HepG2 (cell line): ENCODE data around the gene RPS8. TPM values are rescaled to one million over a fixed set of nuclear protein-coding genes. Genes with fewer than 3 reads are reported as not detected.

Experiments
- CHCHD3 ChIP-seq: sonication (generic); formaldehyde crosslinking; IDR thresholded peaks from 2 replicates; pipeline ENCODE4 v1.8.0; 2022; ENCODE audit warnings: mild to moderate bottlenecking, missing genetic modification reagents, moderate library complexity
- HNF1A ChIP-seq, 2 experiments: sonication (generic) in 1 of 2; formaldehyde crosslinking in 1 of 2; IDR thresholded peaks; 2 replicates each; pipeline versions ENCODE4 v1.4.0 to v1.6.1; 2016 to 2020; ENCODE audit warnings: borderline replicate concordance in 1 of 2, low read depth in 1 of 2, mild to moderate bottlenecking in 1 of 2, missing genetic modification reagents in 1 of 2
- KAT8 ChIP-seq: IDR thresholded peaks from 2 replicates; pipeline ENCODE4 v1.6.1; 2016; ENCODE audit warnings: missing genetic modification reagents, missing compliant biosample characterization
- MZF1 ChIP-seq: sonication (generic); formaldehyde crosslinking; IDR thresholded peaks from 2 replicates; pipeline ENCODE4 v1.8.1; 2023; ENCODE audit warnings: mild to moderate bottlenecking, missing genetic modification reagents, borderline replicate concordance
- NCOA1 ChIP-seq: sonication (generic); formaldehyde crosslinking; IDR thresholded peaks from 2 replicates; pipeline ENCODE4 v1.9.0; 2021; ENCODE audit warnings: missing genetic modification reagents
- PCBP1 ChIP-seq: fragments of 200-400 bp; formaldehyde crosslinking; IDR thresholded peaks from 2 replicates; pipeline ENCODE4 v1.6.1; 2017; ENCODE audit warnings: mild to moderate bottlenecking, low read depth, low read length, borderline replicate concordance
- PPARG ChIP-seq: conservative IDR thresholded peaks from 2 replicates; pipeline ENCODE4 v1.6.1; 2016; ENCODE audit warnings: missing biosample characterization, missing genetic modification reagents
- SAP130 ChIP-seq: IDR thresholded peaks from 2 replicates; pipeline ENCODE4 v1.6.1; 2016; ENCODE audit warnings: low read depth
- SP4 ChIP-seq: sonication (generic); formaldehyde crosslinking; IDR thresholded peaks from 2 replicates; pipeline ENCODE4 v1.8.1; 2023; ENCODE audit warnings: mild to moderate bottlenecking, missing genetic modification reagents
- SP5 ChIP-seq: IDR thresholded peaks from 2 replicates; pipeline ENCODE4 v1.6.1; 2016; ENCODE audit warnings: low read depth, borderline replicate concordance
- SUZ12 ChIP-seq: fragments of 150-350 bp; IDR thresholded peaks from 2 replicates; pipeline ENCODE4 v1.6.1; 2014; ENCODE audit warnings: low read depth, low read length
- TRIM24 ChIP-seq: sonication (generic); formaldehyde crosslinking; IDR thresholded peaks from 2 replicates; pipeline ENCODE4 v1.8.0; 2022; ENCODE audit warnings: mild to moderate bottlenecking, missing genetic modification reagents
- ZBTB3 ChIP-seq: sonication (generic); formaldehyde crosslinking; IDR thresholded peaks from 2 replicates; pipeline ENCODE4 v1.4.0; 2020; ENCODE audit warnings: low read depth, mild to moderate bottlenecking, moderate library complexity, missing genetic modification reagents, borderline replicate concordance
- ZKSCAN1 ChIP-seq: fragments of 150-350 bp; IDR thresholded peaks from 2 replicates; pipeline ENCODE4 v1.6.1; 2014; ENCODE audit warnings: low read length
- ZMAT5 ChIP-seq: sonication (generic); formaldehyde crosslinking; IDR thresholded peaks from 2 replicates; pipeline ENCODE4 v1.5.0; 2020; ENCODE audit warnings: mild to moderate bottlenecking, low read depth, missing genetic modification reagents, borderline replicate concordance
- ZNF12 ChIP-seq: sonication (generic); formaldehyde crosslinking; IDR thresholded peaks from 2 replicates; pipeline ENCODE4 v1.5.0; 2020; ENCODE audit warnings: missing genetic modification reagents
- ZNF205 ChIP-seq: IDR thresholded peaks from 2 replicates; pipeline ENCODE4 v1.6.1; 2018; ENCODE audit warnings: missing biosample characterization, missing genetic modification reagents
- ZNF251 ChIP-seq: sonication (generic); formaldehyde crosslinking; IDR thresholded peaks from 2 replicates; pipeline ENCODE4 v1.9.0; 2021; ENCODE audit warnings: mild to moderate bottlenecking, missing genetic modification reagents
- ZNF296 ChIP-seq: sonication (generic); formaldehyde crosslinking; conservative IDR thresholded peaks from 2 replicates; pipeline ENCODE4 v1.5.0; 2020; ENCODE audit warnings: mild to moderate bottlenecking, missing genetic modification reagents
- ZNF34 ChIP-seq: sonication (generic); formaldehyde crosslinking; IDR thresholded peaks from 2 replicates; pipeline ENCODE4 v1.4.0; 2020; ENCODE audit warnings: mild to moderate bottlenecking, missing genetic modification reagents, borderline replicate concordance
- ZNF556 ChIP-seq: sonication (generic); formaldehyde crosslinking; IDR thresholded peaks from 2 replicates; pipeline ENCODE4 v1.4.0; 2020; ENCODE audit warnings: mild to moderate bottlenecking, missing genetic modification reagents, borderline replicate concordance
- ZNF564 ChIP-seq: sonication (generic); formaldehyde crosslinking; IDR thresholded peaks from 2 replicates; pipeline ENCODE4 v1.8.1; 2023; ENCODE audit warnings: mild to moderate bottlenecking, missing genetic modification reagents
- ZNF713 ChIP-seq: sonication (generic); formaldehyde crosslinking; IDR thresholded peaks from 2 replicates; pipeline ENCODE4 v1.4.0; 2020; ENCODE audit warnings: mild to moderate bottlenecking, missing genetic modification reagents
- ZNF746 ChIP-seq: sonication (generic); formaldehyde crosslinking; IDR thresholded peaks from 2 replicates; pipeline ENCODE4 v1.8.0; 2022; ENCODE audit warnings: mild to moderate bottlenecking, missing genetic modification reagents
- ZNF773 ChIP-seq: sonication (generic); formaldehyde crosslinking; IDR thresholded peaks from 2 replicates; pipeline ENCODE4 v1.4.0; 2020; ENCODE audit warnings: missing genetic modification reagents, borderline replicate concordance
- ZNF816 ChIP-seq: sonication (generic); formaldehyde crosslinking; IDR thresholded peaks from 2 replicates; pipeline ENCODE4 v1.8.0; 2022; ENCODE audit warnings: missing genetic modification reagents, mild to moderate bottlenecking, borderline replicate concordance
- ZNF850 ChIP-seq: sonication (generic); formaldehyde crosslinking; conservative IDR thresholded peaks from 2 replicates; pipeline ENCODE4 v1.9.0; 2021; ENCODE audit warnings: mild to moderate bottlenecking, missing genetic modification reagents
- polyA plus RNA-seq, 8 experiments: library from polyadenylated mRNA; depleted of rRNA in 3 of 8; stranded (reverse) in 7 of 8; unstranded in 1 of 8; fragments of >200 nt; fragmentation: Illumina TruSeq in 4 of 8; extraction: Trizol in 4 of 8; gene quantifications; 2 replicates each; pipeline versions ENCODE4 v1.2.1 to v1.2.3, GENCODE V29; 2011 to 2016; ENCODE audit warnings: low read depth in 4 of 8, missing spikeins in 1 of 8, mixed read lengths in 1 of 8; ENCODE audit not compliant: insufficient read depth in 1 of 8
- total RNA-seq, 5 experiments: library from RNA; depleted of rRNA; stranded (reverse); fragments of >200 nt; fragmentation: Illumina TruSeq; extraction: Trizol; gene quantifications; 2 replicates each; pipeline ENCODE4 v1.2.3, GENCODE V29; 2016; ENCODE audit warnings: low read depth in 1 of 5

The RPS8 gene
- total and polyA plus RNA-seq, 2 of the 13 experiments (the other 11 are each of a cell fraction or from before 2014, with no cell fraction given): 2,628 to 2,822 TPM

GRCh38 chr1:44826375-44827196 lies 51.2 kb downstream of the RPS8 start (continued):
- no peak for TF ChIP-seq TRIM24 (CRISPR knock-in tag)
- peak; percentile 66; the same call in 1 of the 2 replicates for TF ChIP-seq ZNF816
- TF ChIP-seq PCBP1: 0 out of 2 replicates have a peak, but pooled peaks have one; percentile 17
- TF ChIP-seq SP4: no peak; the same call in 1 of the 2 replicates
- TF ChIP-seq ZNF556 (CRISPR knock-in tag): peak; percentile 54
- TF ChIP-seq ZNF746 (CRISPR knock-in tag): peak; percentile 66; the same call in 1 of the 2 replicates
- TF ChIP-seq SAP130: peak; percentile 77
- no peak for TF ChIP-seq ZNF850 (CRISPR knock-in tag)
- TF ChIP-seq ZNF251 (CRISPR knock-in tag): no peak
- TF ChIP-seq HNF1A (IDR thresholded peaks at IDR 0.05; ENCODE audit: low read depth): peak; percentile 28; the same call in 1 of the 2 replicates
- no peak; the same call in 1 of the 2 replicates for TF ChIP-seq HNF1A (CRISPR knock-in tag; IDR thresholded peaks at IDR 0.05; ENCODE audit: borderline replicate concordance)
- 0 out of 2 replicates have a peak, but pooled peaks have one; percentile 30 for TF ChIP-seq SP5
- TF ChIP-seq ZNF296: 0 out of 2 replicates have a peak, but pooled peaks have one; percentile 50
- TF ChIP-seq ZNF713 (CRISPR knock-in tag): peak; percentile 41; the same call in 1 of the 2 replicates
- 0 out of 2 replicates have a peak, but pooled peaks have one; percentile 52 for TF ChIP-seq ZNF12 (CRISPR knock-in tag)
- TF ChIP-seq NCOA1: no peak
- TF ChIP-seq MZF1 (CRISPR knock-in tag): no peak; the same call in 1 of the 2 replicates
- TF ChIP-seq ZNF205 (CRISPR knock-in tag): 0 out of 2 replicates have a peak, but pooled peaks have one; percentile 45
- no peak for TF ChIP-seq CHCHD3 (CRISPR knock-in tag)
- TF ChIP-seq PPARG (CRISPR knock-in tag): no peak
- no peak for TF ChIP-seq ZMAT5 (CRISPR knock-in tag)
- TF ChIP-seq ZNF773 (CRISPR knock-in tag): 0 out of 2 replicates have a peak, but pooled peaks have one; percentile 31
- no peak for TF ChIP-seq ZKSCAN1
- TF ChIP-seq KAT8: peak; percentile 47
- TF ChIP-seq SUZ12: no peak
- peak; percentile 44; the same call in 1 of the 2 replicates for TF ChIP-seq ZBTB3 (CRISPR knock-in tag)
- peak; percentile 82 for TF ChIP-seq ZNF564 (CRISPR knock-in tag)
- no peak for TF ChIP-seq ZNF34 (CRISPR knock-in tag)
